K562 (cell line): Measurements from ENCODE around the gene CPA2. TPM values are rescaled to one million over a fixed set of nuclear protein-coding genes. Genes with fewer than 3 reads are reported as not detected.

ENCODE experiments used
- ATAC-seq: fragments of 200-7000 bp; cut with Tn5 transposase; 3 replicates; pipeline ENCODE4 v1.9.1; 2020; ENCODE audit warnings: moderate library complexity
- Bru-seq: library from RNA; stranded (reverse); fragments of 400-500 nt; gene quantifications from one replicate; lab custom pipeline; 2021; lab: Mats Ljungman, UMichigan
- BruChase-seq, 2 experiments: library from RNA; stranded (reverse); fragments of 400-500 nt; gene quantifications; one replicate each; lab custom pipeline; 2021; lab: Mats Ljungman, UMichigan
- BruUV-seq: library from RNA; stranded (reverse); fragments of 400-500 nt; replicated peaks from 2 replicates; lab custom pipeline; 2021; lab: Mats Ljungman, UMichigan
- CTCF ChIA-PET: fragments of 300-600 bp; formaldehyde crosslinking; extraction: SDS; loops from one replicate; lab custom pipeline; 2021; ENCODE audit warnings: low intra/inter-chr PET ratio; lab: Yijun Ruan, JAX
- POLR2A ChIA-PET: fragments of 300-600, 350-650 bp; sonication (Branson Sonifier 250); formaldehyde crosslinking; extraction: SDS; loops from one replicate; lab custom pipeline; 2021; ENCODE audit warnings: antibody characterized with exemption, inconsistent platforms; lab: Yijun Ruan, JAX
- DNase-seq, 4 experiments: peaks; one replicate each; pipeline versions ENCODE4 v3.0.0 to v3.0.0-alpha.2; 2011 to 2018; ENCODE audit warnings: low spot score in 3 of 4, mixed read lengths in 3 of 4; ENCODE audit errors: extremely low read depth in 1 of 4
- FAIRE-seq: peaks from 2 replicates; lab custom pipeline; 2011; peaks lifted over from hg19 to GRCh38; lab: Jason Lieb, UNC
- H2AFZ ChIP-seq: 2 replicates; pipeline ENCODE4 v1.6.0; 2011; ENCODE audit warnings: low read depth, low read length, control low read depth, inconsistent platforms
- H3K27ac ChIP-seq: fragments of 200-600 bp; 3 replicates; pipeline ENCODE4 v1.8.0; 2011; ENCODE audit warnings: low read depth, mild to moderate bottlenecking, control low read depth, inconsistent platforms, low read length, moderate library complexity, mixed read lengths; ENCODE audit errors: extremely low read depth
- H3K27me3 ChIP-seq, 2 experiments: fragments of 300-600 bp in 1 of 2; 2 replicates in 1 of 2; 3 replicates in 1 of 2; pipeline versions ENCODE4 v1.6.0 to v1.8.0; 2011; ENCODE audit warnings: inconsistent platforms in 2 of 2, low read length in 2 of 2, mild to moderate bottlenecking in 1 of 2, mixed read lengths in 1 of 2, moderate library complexity in 1 of 2; ENCODE audit not compliant: control insufficient read depth in 2 of 2, insufficient read depth in 2 of 2
- H3K36me3 ChIP-seq: fragments of 300-600 bp; 3 replicates; pipeline ENCODE4 v1.8.0; 2011; ENCODE audit warnings: mild to moderate bottlenecking, low read length, inconsistent platforms; ENCODE audit not compliant: control insufficient read depth, insufficient read depth
- H3K4me1 ChIP-seq, 2 experiments: fragments of 200-600 bp in 1 of 2; replicated peaks in 1 of 2; 2 replicates in 1 of 2; 3 replicates in 1 of 2; pipeline versions ENCODE4 v1.5.1 to v1.8.0; 2011; ENCODE audit warnings: inconsistent platforms in 2 of 2, low read length in 2 of 2, mild to moderate bottlenecking in 1 of 2, mixed read lengths in 1 of 2, moderate library complexity in 1 of 2; ENCODE audit not compliant: control insufficient read depth in 2 of 2, insufficient read depth in 2 of 2
- H3K4me2 ChIP-seq: 2 replicates; pipeline ENCODE4 v1.6.1; 2011; ENCODE audit warnings: low read length, control low read depth, inconsistent platforms, mixed read lengths; ENCODE audit not compliant: insufficient read depth
- H3K4me3 ChIP-seq: fragments of 200-600 bp; sonication (generic), shearing (Covaris generic); 2 replicates; pipeline ENCODE4 v1.5.1; 2016; ENCODE audit warnings: control low read depth, inconsistent platforms
- H3K79me2 ChIP-seq: fragments of 200-600 bp; 3 replicates; pipeline ENCODE4 v1.8.0; 2011; ENCODE audit warnings: low read length, inconsistent platforms; ENCODE audit not compliant: control insufficient read depth, insufficient read depth
- H3K9ac ChIP-seq, 2 experiments: 2 replicates each; pipeline versions ENCODE4 v1.6.0 to v1.6.1; 2011; ENCODE audit warnings: low read depth in 2 of 2, low read length in 2 of 2, control low read depth in 1 of 2, inconsistent platforms in 1 of 2, mild to moderate bottlenecking in 1 of 2, mixed read lengths in 1 of 2; ENCODE audit not compliant: insufficient read depth in 1 of 2
- H3K9me1 ChIP-seq: one replicate; pipeline ENCODE4 v1.6.0; 2011; ENCODE audit warnings: inconsistent platforms, mild to moderate bottlenecking, low read length, moderate library complexity; ENCODE audit not compliant: control insufficient read depth, insufficient read depth
- H3K9me3 ChIP-seq: replicated peaks from 2 replicates; pipeline ENCODE4 v1.5.1; 2011; ENCODE audit warnings: low read depth, low read length, inconsistent platforms; ENCODE audit not compliant: control insufficient read depth, insufficient read depth
- H4K20me1 ChIP-seq: replicated peaks from 2 replicates; pipeline ENCODE4 v1.6.1; 2011; ENCODE audit warnings: low read length, inconsistent platforms, mixed read lengths; ENCODE audit not compliant: control insufficient read depth, insufficient read depth
- CTCF ChIP-seq, 3 experiments: IDR thresholded peaks in 2 of 3; conservative IDR thresholded peaks in 1 of 3; 2 replicates each; pipeline ENCODE4 v1.5.1; 2011 to 2012; ENCODE audit warnings: low read length in 3 of 3, mild to moderate bottlenecking in 3 of 3, control low read depth in 2 of 3, improper control_type of control experiment in 1 of 3, inconsistent platforms in 1 of 3, low read depth in 1 of 3, mixed read lengths in 1 of 3, moderate library complexity in 1 of 3; ENCODE audit not compliant: insufficient read depth in 2 of 3
- DIDO1 ChIP-seq: fragments of 450-650 bp; IDR thresholded peaks from 2 replicates; pipeline ENCODE4 v1.6.1; 2016; ENCODE audit warnings: low read depth, missing biosample characterization, missing genetic modification characterization
- E2F5 ChIP-seq: sonication (generic); formaldehyde crosslinking; IDR thresholded peaks from 2 replicates; pipeline ENCODE4 v1.8.0; 2022; ENCODE audit warnings: mild to moderate bottlenecking, missing genetic modification reagents
- ID3 ChIP-seq, 2 experiments: fragments of 250-450 bp in 1 of 2; fragments of 450-650 bp in 1 of 2; sonication (Bioruptor Pico) in 1 of 2; IDR thresholded peaks; 2 replicates each; pipeline versions ENCODE4 v1.6.1 to v1.8.0; 2016 to 2021; ENCODE audit warnings: mild to moderate bottlenecking in 2 of 2, moderate library complexity in 2 of 2, missing compliant biosample characterization in 1 of 2, missing genetic modification characterization in 1 of 2
- NCOA4 ChIP-seq: fragments of 450-650 bp; IDR thresholded peaks from 2 replicates; pipeline ENCODE4 v1.6.1; 2018; ENCODE audit warnings: mild to moderate bottlenecking; ENCODE audit not compliant: partially characterized antibody
- POU5F1 ChIP-seq: fragments of 150-350 bp; IDR thresholded peaks from 2 replicates; pipeline ENCODE4 v1.6.1; 2014; ENCODE audit warnings: borderline replicate concordance, low read length, low read depth, mild to moderate bottlenecking; ENCODE audit not compliant: partially characterized antibody
- SAP30 ChIP-seq: fragments of 200-600 bp; sonication (generic); IDR thresholded peaks from 2 replicates; pipeline ENCODE4 v1.6.1; 2012; ENCODE audit warnings: borderline replicate concordance, low read depth, mild to moderate bottlenecking, moderate library complexity, low read length, control low read depth, inconsistent platforms; ENCODE audit not compliant: insufficient read depth, poor library complexity, severe bottlenecking
- TGIF2 ChIP-seq: sonication (generic); formaldehyde crosslinking; IDR thresholded peaks from 2 replicates; pipeline ENCODE4 v1.8.1; 2022; ENCODE audit warnings: mild to moderate bottlenecking, missing genetic modification reagents, moderate library complexity
- ZNF165 ChIP-seq: fragments of 250-450 bp; sonication (Bioruptor Pico); IDR thresholded peaks from 2 replicates; pipeline ENCODE4 v1.4.0; 2020; ENCODE audit warnings: borderline replicate concordance
- ZNF277 ChIP-seq: fragments of 250-450 bp; sonication (Bioruptor Pico); IDR thresholded peaks from 2 replicates; pipeline ENCODE4 v1.8.0; 2022; ENCODE audit warnings: inconsistent platforms, mild to moderate bottlenecking, moderate library complexity, borderline replicate concordance
- ZZZ3 ChIP-seq: fragments of 450-650 bp; IDR thresholded peaks from 2 replicates; pipeline ENCODE4 v1.6.1; 2016; ENCODE audit warnings: antibody characterized with exemption, mild to moderate bottlenecking, moderate library complexity
- WGBS: fragments of 100-300 bp; shearing (Covaris generic); methylation state at CpG from one replicate; pipeline ENCODE4 v1.1.6; 2016; ENCODE audit warnings: low coverage, mixed read lengths; ENCODE audit not compliant: insufficient coverage; ENCODE audit errors: missing lambda C conversion rate; 5-methylcytosine and 5-hydroxymethylcytosine counted together
- in situ Hi-C: fragments of 300-500 bp; cut with MboI; formaldehyde crosslinking; loops from 4 replicates; pipeline ENCODE4 v1.15.0; 2018; ENCODE audit warnings: inconsistent platforms, mixed read lengths
- intact Hi-C: fragments of 100-400 bp; cut with micrococcal nuclease; formaldehyde crosslinking; loops from 2 replicates; pipeline ENCODE4 v1.14.2; 2022
- long read RNA-seq, 3 experiments: library from polyadenylated mRNA in 2 of 3; library from RNA in 1 of 3; unstranded in 2 of 3; stranded (forward) in 1 of 3; transcript quantifications; one replicate each; pipeline ENCODE4 v2.0.0, GENCODE V29; 2019 to 2022
- polyA minus RNA-seq, 3 experiments: library from RNA; depleted of rRNA, polyadenylated mRNA; stranded (reverse); fragments of >200 nt; gene quantifications; 2 replicates each; pipeline ENCODE4 v1.2.3, GENCODE V29; 2011
- polyA plus RNA-seq, 8 experiments: library from polyadenylated mRNA; depleted of rRNA in 4 of 8; stranded (reverse) in 5 of 8; unstranded in 3 of 8; fragments of >200 nt; fragmentation: Nextera tagmentation in 2 of 8; fragmentation: Illumina TruSeq in 1 of 8; extraction: Ambion mirVana in 2 of 8; extraction: Trizol in 1 of 8; gene quantifications; 2 replicates each; pipeline versions ENCODE4 v1.2.1 to v1.2.3, GENCODE V29; 2011 to 2014; ENCODE audit warnings: inconsistent platforms in 1 of 8, missing spikeins in 1 of 8
- total RNA-seq, 7 experiments: library from RNA; depleted of rRNA in 6 of 7; stranded (reverse); fragments of >200 nt in 6 of 7; fragmentation: Illumina TruSeq in 2 of 7; extraction: Trizol in 2 of 7; gene quantifications; 2 replicates each; pipeline versions ENCODE4 v1.2.1 to v1.2.3, GENCODE V29; 2011 to 2021; ENCODE audit warnings: low replicate concordance in 1 of 7

The CPA2 gene
- 0.28 and 0.65 TPM in 2 replicates for total RNA-seq (2011; cell fraction: chromatin; rRNA removed; ENCODE audit: low replicate concordance)
- total RNA-seq (2011; cell fraction: nucleolus; rRNA removed), result not detected in 2 replicates
- 0.46 TPM in 1 of 2 replicates, not detected in the other for total RNA-seq (2011; cell fraction: nucleoplasm; rRNA removed)
- total RNA-seq (2014; rRNA removed), result 0.24 TPM in 1 of 2 replicates, not detected in the other
- total RNA-seq (2014; rRNA removed; fragmentation: Illumina TruSeq; extraction: Trizol), result not detected in 2 replicates
- total RNA-seq (2015; rRNA removed; fragmentation: Illumina TruSeq; extraction: Trizol), result not detected in 2 replicates
- 0.84 and 1.2 TPM in 2 replicates for total RNA-seq (2021)
- polyA plus RNA-seq (2011; rRNA removed), result 0.11 TPM in 1 of 2 replicates, not detected in the other
- polyA plus RNA-seq (2011; cell fraction: cytosol; rRNA removed), result not detected in 2 replicates
- polyA plus RNA-seq (2011; cell fraction: nucleus; rRNA removed), result 0.15 and 0.37 TPM in 2 replicates
- polyA plus RNA-seq (2012), result 0.18 TPM in 1 of 2 replicates, not detected in the other
- polyA plus RNA-seq (2014; fragmentation: Illumina TruSeq; extraction: Trizol), result 0.09 TPM in 1 of 2 replicates, not detected in the other
- under 1 TPM in 1 of 2 experiments, not detected in 1; 0.04 TPM for polyA plus RNA-seq (2014; fragmentation: Nextera tagmentation; extraction: Ambion mirVana)
- polyA plus RNA-seq (2014; rRNA removed), result 0.05 and 0.20 TPM in 2 replicates
- polyA minus RNA-seq (2011; rRNA and poly(A)+ RNA removed), result not detected in 2 replicates
- not detected in 2 replicates for polyA minus RNA-seq (2011; cell fraction: cytosol; rRNA and poly(A)+ RNA removed)
- not detected in 2 replicates for polyA minus RNA-seq (2011; cell fraction: nucleus; rRNA and poly(A)+ RNA removed)
- Bru-seq, nascent RNA, result percentile 22 among the genes with signal in this experiment
- percentile 21 among the genes with signal in this experiment for BruChase-seq, experiment 1, labeled RNA remaining after a 2-hour chase
- BruChase-seq, experiment 2, labeled RNA remaining after a 6-hour chase, result percentile 19 among the genes with signal in this experiment
- long read RNA-seq, experiment 1, result 0 reads
- long read RNA-seq, experiment 2, result 0 reads
- long read RNA-seq, experiment 3, result 0 reads

- intact Hi-C loops, result no loop called here
- Histone ChIP-seq H2AFZ (no peak within 1 kb of the TSS), H3K36me3 (no peaks in the 10 kb centered on the region), H3K79me2 (no peaks in the 10 kb centered on the region), H3K4me2 (no peak within 1 kb of the TSS), H3K9me3 (no peaks in the 10 kb centered on the region), H3K27me3 (peaks cover 15 to 22% of the 10 kb centered on the region in 2 experiments; a peak in 3 of 5 replicates), H4K20me1 (no peaks in the 10 kb centered on the region), H3K27ac (no peak within 1 kb of the TSS), H3K4me3 (no peak within 1 kb of the TSS), H3K9ac (no peak within 1 kb of the TSS), H3K4me1 (no peaks in the 10 kb centered on the region; a peak in 1 of 5 replicates), H3K9me1 (no peaks in the 10 kb centered on the region)
- in situ Hi-C loops, result no loop called here
- FAIRE-seq (no peak), DNase-seq (no peak), ATAC-seq (no peak)
- ChIA-PET POLR2A (interaction anchor here (1.3 kb wide), 1 partner anchor 10 kb away, joined by 3 read pairs; no protein-coding TSS in a partner anchor), CTCF (no interaction called here)
- 8% methylated on average over 3 of the region's 3 CpGs for WGBS
- no TSS peak for BruUV-seq
- TF ChIP-seq DIDO1 (tag), result no peak
- TF ChIP-seq NCOA4, result no peak
- TF ChIP-seq ZNF277 (CRISPR knock-in tag), result no peak
- no peak for TF ChIP-seq ID3 (CRISPR knock-in tag; IDR thresholded peaks at IDR 0.05)
- no peak for TF ChIP-seq ID3 (tag; IDR thresholded peaks at IDR 0.05)
- TF ChIP-seq E2F5 (CRISPR knock-in tag), result no peak
- TF ChIP-seq POU5F1, result no peak
- TF ChIP-seq CTCF (IDR thresholded peaks at IDR 0.05 in 2 of 3, conservative IDR thresholded peaks at IDR 0.05 in 1 of 3; ENCODE audit: insufficient read depth in 2 of 3, low read depth in 1 of 3, low read length in 3 of 3), result no peak
- TF ChIP-seq ZNF165 (CRISPR knock-in tag), result no peak
- TF ChIP-seq TGIF2 (CRISPR knock-in tag), result no peak
- no peak for TF ChIP-seq ZZZ3
- TF ChIP-seq SAP30, result no peak
These were observed at the start of gene CPA2 for GRCh38 chr7:130266258-130266960. TSS of gene CPA2 (plus strand) at chr7:130266863. CDS start at chr7:130266882, 19 bp downstream.
